HepG2 (cell line): ENCODE data around the gene CALR. TPM values are rescaled to one million over a fixed set of nuclear protein-coding genes. Genes with fewer than 3 reads are reported as not detected.

ENCODE experiments used
- ATAC-seq: fragments of 200-7000 bp; cut with Tn5 transposase; 3 replicates; pipeline ENCODE4 v1.9.1; 2020; ENCODE audit warnings: mild to moderate bottlenecking, moderate library complexity
- BruUV-seq: library from RNA; stranded (reverse); fragments of 400-500 nt; replicated peaks from 2 replicates; lab custom pipeline; 2021; lab: Mats Ljungman, UMichigan
- CTCF ChIA-PET: fragments of 300-600 bp; formaldehyde crosslinking; extraction: SDS; loops from one replicate; lab custom pipeline; 2021; ENCODE audit warnings: low total read pairs, inconsistent platforms, low intra/inter-chr PET ratio; lab: Yijun Ruan, JAX
- POLR2A ChIA-PET: fragments of 350-600 bp; sonication (Branson Sonifier 250); formaldehyde crosslinking; loops from one replicate; lab custom pipeline; 2020; ENCODE audit warnings: antibody characterized with exemption, inconsistent platforms; lab: Yijun Ruan, JAX
- DNase-seq: peaks from one replicate; pipeline ENCODE4 v3.0.0-alpha.2; 2015; ENCODE audit warnings: low spot score
- FAIRE-seq: peaks from 3 replicates; lab custom pipeline; 2011; peaks lifted over from hg19 to GRCh38; lab: Jason Lieb, UNC
- H2AFZ ChIP-seq: one replicate; pipeline ENCODE4 v1.6.1; 2011; ENCODE audit warnings: low read length, inconsistent platforms
- H3K27ac ChIP-seq: fragments of 300-600 bp; 3 replicates; pipeline ENCODE4 v1.8.0; 2011; ENCODE audit warnings: mixed run types, mild to moderate bottlenecking, mixed read lengths, low read length, inconsistent platforms; ENCODE audit not compliant: insufficient read depth; ENCODE audit errors: extremely low read length
- H3K27me3 ChIP-seq, 2 experiments: fragments of 200-600 bp in 1 of 2; 2 replicates in 1 of 2; 3 replicates in 1 of 2; pipeline versions ENCODE4 v1.6.0 to v1.8.0; 2011; ENCODE audit warnings: low read length in 2 of 2, mild to moderate bottlenecking in 2 of 2, moderate library complexity in 2 of 2, inconsistent platforms in 1 of 2; ENCODE audit not compliant: insufficient read depth in 2 of 2, control insufficient read depth in 1 of 2
- H3K36me3 ChIP-seq, 2 experiments: fragments of 200-600 bp in 1 of 2; replicated peaks in 1 of 2; 2 replicates in 1 of 2; 3 replicates in 1 of 2; pipeline versions ENCODE4 v1.5.1 to v1.8.0; 2011; ENCODE audit warnings: low read length in 2 of 2, inconsistent platforms in 1 of 2; ENCODE audit not compliant: insufficient read depth in 2 of 2, control insufficient read depth in 1 of 2
- H3K4me1 ChIP-seq: 2 replicates; pipeline ENCODE4 v1.5.1; 2012; ENCODE audit warnings: low read length, inconsistent platforms; ENCODE audit not compliant: insufficient read depth
- H3K4me2 ChIP-seq: 2 replicates; pipeline ENCODE4 v1.6.0; 2011; ENCODE audit warnings: low read depth, low read length, inconsistent platforms
- H3K4me3 ChIP-seq, 3 experiments: fragments of 200-600 bp in 1 of 3; sonication (generic), shearing (Covaris generic) in 1 of 3; replicated peaks in 1 of 3; 2 replicates each; pipeline ENCODE4 v1.5.1; 2011 to 2016; ENCODE audit warnings: low read length in 3 of 3, inconsistent platforms in 2 of 3, low read depth in 2 of 3, mild to moderate bottlenecking in 2 of 3, control low read depth in 1 of 3, mixed read lengths in 1 of 3; ENCODE audit not compliant: insufficient read depth in 1 of 3
- H3K79me2 ChIP-seq: one replicate; pipeline ENCODE4 v1.6.1; 2011; ENCODE audit warnings: low read length, inconsistent platforms; ENCODE audit not compliant: insufficient read depth
- H3K9ac ChIP-seq: 2 replicates; pipeline ENCODE4 v1.6.0; 2011; ENCODE audit warnings: mild to moderate bottlenecking, low read depth, low read length, inconsistent platforms; ENCODE audit not compliant: insufficient read depth
- H3K9me3 ChIP-seq: 2 replicates; pipeline ENCODE4 v1.5.1; 2012; ENCODE audit warnings: mild to moderate bottlenecking, low read length
- H4K20me1 ChIP-seq: 2 replicates; pipeline ENCODE4 v1.6.0; 2011; ENCODE audit warnings: inconsistent platforms, mild to moderate bottlenecking, low read length, moderate library complexity; ENCODE audit not compliant: insufficient read depth
- CENPX ChIP-seq: sonication (generic); formaldehyde crosslinking; IDR thresholded peaks from 2 replicates; pipeline ENCODE4 v1.9.0; 2021; ENCODE audit warnings: mild to moderate bottlenecking, missing genetic modification reagents, moderate library complexity
- ERF ChIP-seq: IDR thresholded peaks from 2 replicates; pipeline ENCODE4 v1.6.1; 2018; ENCODE audit warnings: missing biosample characterization, missing genetic modification reagents
- ETV5 ChIP-seq: IDR thresholded peaks from 2 replicates; pipeline ENCODE4 v1.6.1; 2018; ENCODE audit warnings: missing biosample characterization, missing genetic modification reagents, inconsistent platforms, borderline replicate concordance
- FOXO1 ChIP-seq: sonication (generic); formaldehyde crosslinking; IDR thresholded peaks from 2 replicates; pipeline ENCODE4 v1.4.0; 2020; ENCODE audit warnings: missing genetic modification reagents
- HNF4G ChIP-seq, 2 experiments: sonication (generic) in 1 of 2; formaldehyde crosslinking in 1 of 2; IDR thresholded peaks; 2 replicates each; pipeline versions ENCODE4 v1.4.0 to v1.6.1; 2011 to 2020; ENCODE audit warnings: borderline replicate concordance in 2 of 2, low read depth in 2 of 2, mild to moderate bottlenecking in 2 of 2, low read length in 1 of 2, missing genetic modification reagents in 1 of 2, moderate library complexity in 1 of 2
- ISX ChIP-seq: sonication (generic); formaldehyde crosslinking; conservative IDR thresholded peaks from 2 replicates; pipeline ENCODE4 v1.5.0; 2020; ENCODE audit warnings: missing genetic modification reagents
- MAFK ChIP-seq, 2 experiments: IDR thresholded peaks in 1 of 2; conservative IDR thresholded peaks in 1 of 2; 2 replicates each; pipeline ENCODE4 v1.6.1; 2011; ENCODE audit warnings: improper control_type of control experiment in 2 of 2, low read length in 2 of 2
- POLR2AphosphoS5 ChIP-seq: IDR thresholded peaks from 2 replicates; pipeline ENCODE4 v1.6.1; 2012; ENCODE audit warnings: low read depth, low read length
- SP1 ChIP-seq, 2 experiments: fragments of 450-650 bp in 1 of 2; sonication (generic) in 1 of 2; formaldehyde crosslinking in 1 of 2; IDR thresholded peaks; 2 replicates each; pipeline versions ENCODE4 v1.4.0 to v1.6.1; 2016 to 2020; ENCODE audit warnings: missing genetic modification reagents in 1 of 2
- SRY ChIP-seq: sonication (generic); formaldehyde crosslinking; IDR thresholded peaks from 2 replicates; pipeline ENCODE4 v1.8.0; 2022; ENCODE audit warnings: mild to moderate bottlenecking, missing genetic modification reagents
- ZFP36L2 ChIP-seq: sonication (generic); formaldehyde crosslinking; IDR thresholded peaks from 2 replicates; pipeline ENCODE4 v1.4.0; 2020; ENCODE audit warnings: missing genetic modification reagents
- ZKSCAN1 ChIP-seq: fragments of 150-350 bp; IDR thresholded peaks from 2 replicates; pipeline ENCODE4 v1.6.1; 2014; ENCODE audit warnings: low read length
- ZNF256 ChIP-seq: sonication (generic); formaldehyde crosslinking; conservative IDR thresholded peaks from 2 replicates; pipeline ENCODE4 v1.4.0; 2020; ENCODE audit warnings: missing genetic modification reagents
- ZNF292 ChIP-seq: sonication (generic); formaldehyde crosslinking; IDR thresholded peaks from 2 replicates; pipeline ENCODE4 v1.8.1; 2022; ENCODE audit warnings: mild to moderate bottlenecking, low read depth, missing genetic modification reagents, borderline replicate concordance
- ZNF501 ChIP-seq: sonication (generic); formaldehyde crosslinking; IDR thresholded peaks from 2 replicates; pipeline ENCODE4 v1.5.1; 2020; ENCODE audit warnings: mild to moderate bottlenecking, moderate library complexity, missing genetic modification reagents
- ZNF558 ChIP-seq: sonication (generic); formaldehyde crosslinking; IDR thresholded peaks from 2 replicates; pipeline ENCODE4 v1.9.0; 2022; ENCODE audit warnings: mild to moderate bottlenecking, missing genetic modification reagents, borderline replicate concordance
- ZNF703 ChIP-seq: sonication (generic); formaldehyde crosslinking; IDR thresholded peaks from 2 replicates; pipeline ENCODE4 v1.5.1; 2020; ENCODE audit warnings: missing genetic modification reagents, mild to moderate bottlenecking, moderate library complexity, borderline replicate concordance
- ZNF746 ChIP-seq: sonication (generic); formaldehyde crosslinking; IDR thresholded peaks from 2 replicates; pipeline ENCODE4 v1.8.0; 2022; ENCODE audit warnings: mild to moderate bottlenecking, missing genetic modification reagents
- ZSCAN29 ChIP-seq: sonication (generic); formaldehyde crosslinking; conservative IDR thresholded peaks from 2 replicates; pipeline ENCODE4 v1.4.0; 2020; ENCODE audit warnings: mild to moderate bottlenecking, missing genetic modification reagents
- WGBS: methylation state at CpG from one replicate; pipeline ENCODE4 v1.1.6; 2017; ENCODE audit warnings: low lambda C conversion rate; 5-methylcytosine and 5-hydroxymethylcytosine counted together
- in situ Hi-C: cut with HindIII; loops from 2 replicates; pipeline ENCODE4 v1.10.0; 2017; ENCODE audit warnings: low pct_unique_long_range_greater_than_20kb; ENCODE audit not compliant: extremely low pct_ligation_motif_present
- intact Hi-C: fragments of 100-400 bp; cut with micrococcal nuclease; formaldehyde crosslinking; loops from one replicate; pipeline ENCODE4 v1.10.0; 2022; ENCODE audit not compliant: unreplicated experiment
- polyA plus RNA-seq, 8 experiments: library from polyadenylated mRNA; depleted of rRNA in 3 of 8; stranded (reverse) in 7 of 8; unstranded in 1 of 8; fragments of >200 nt; fragmentation: Illumina TruSeq in 4 of 8; extraction: Trizol in 4 of 8; gene quantifications; 2 replicates each; pipeline versions ENCODE4 v1.2.1 to v1.2.3, GENCODE V29; 2011 to 2016; ENCODE audit warnings: low read depth in 4 of 8, missing spikeins in 1 of 8, mixed read lengths in 1 of 8; ENCODE audit not compliant: insufficient read depth in 1 of 8
- total RNA-seq, 5 experiments: library from RNA; depleted of rRNA; stranded (reverse); fragments of >200 nt; fragmentation: Illumina TruSeq; extraction: Trizol; gene quantifications; 2 replicates each; pipeline ENCODE4 v1.2.3, GENCODE V29; 2016; ENCODE audit warnings: low read depth in 1 of 5
- TF ChIP-seq, protein P1 (sequence below): sonication (generic); formaldehyde crosslinking; IDR thresholded peaks from 2 replicates; pipeline ENCODE4 v1.4.0; 2020; ENCODE audit warnings: missing genetic modification reagents
- TF ChIP-seq, protein P2 (sequence below): sonication (generic); formaldehyde crosslinking; IDR thresholded peaks from 2 replicates; pipeline ENCODE4 v1.5.1; 2020; ENCODE audit warnings: missing genetic modification reagents, mild to moderate bottlenecking, borderline replicate concordance

CALR gene
- total and polyA plus RNA-seq, 2 of the 13 experiments (the other 11 are each of a cell fraction or from before 2014, with no cell fraction given), result 898 to 934 TPM

DNA sequence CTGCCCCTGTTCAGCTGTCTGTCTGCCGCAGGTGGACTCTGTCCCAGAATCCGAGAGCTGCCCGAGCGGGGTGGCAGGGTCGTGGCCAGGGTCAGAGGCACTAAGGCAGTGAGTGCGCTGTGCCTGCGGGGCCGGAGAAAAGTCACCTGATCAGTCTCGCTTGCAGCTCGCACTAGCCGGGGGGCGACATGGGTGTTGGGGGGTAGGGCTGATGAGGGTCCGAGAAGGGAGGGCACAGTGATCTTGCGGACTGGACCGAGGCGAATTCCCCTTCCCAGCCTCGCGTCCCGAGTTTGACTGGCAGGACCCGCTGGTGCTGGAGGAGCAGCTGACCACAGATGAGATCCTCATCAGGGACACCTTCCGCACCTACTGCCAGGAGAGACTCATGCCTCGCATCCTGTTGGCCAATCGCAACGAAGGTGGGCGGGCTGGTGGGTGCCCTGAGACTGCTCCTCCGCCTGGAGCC, 46.8 kb upstream of the CALR start:
- H3K27me3 ChIP-seq, result peaks cover 0 to 9% of the 10 kb centered on the region in 2 experiments; a peak in 3 of 5 replicates
- POLR2A ChIA-PET, result interaction anchor here (0.5 to 2.2 kb wide), 20 partner anchors 9 to 341 kb away, joined by 3 to 26 read pairs (median 6); partner anchors contain the start of genes DHPS, DNASE2, FARSA and GADD45GIP1
- no peaks in the 10 kb centered on the region for H3K9me3 ChIP-seq
- TSS peak; percentile 78 for BruUV-seq
- peaks cover 12 to 21% of the 10 kb centered on the region in 2 experiments; a peak in 4 of 5 replicates for H3K36me3 ChIP-seq
- DNase-seq (peak; percentile 20), ATAC-seq (peak; percentile 59), FAIRE-seq (no peak)
- in situ Hi-C loops (no loop called here), intact Hi-C loops (no loop called here)
- no peak overlapping the region for H2AFZ ChIP-seq
- peak overlapping the region; percentile 67 to 95 (median 94) for H3K4me3 ChIP-seq
- peak overlapping the region; percentile 80 for H3K9ac ChIP-seq
- peak overlapping the region; percentile 84 for H3K27ac ChIP-seq
- CTCF ChIA-PET, result no interaction called here
- 0% methylated on average over 4 of the region's 26 CpGs for WGBS
- peaks cover 8% of the 10 kb centered on the region for H3K79me2 ChIP-seq
- H3K4me2 ChIP-seq, result peak overlapping the region; percentile 97
- H3K4me1 ChIP-seq, result peaks cover 37% of the 10 kb centered on the region
- no peaks in the 10 kb centered on the region for H4K20me1 ChIP-seq
- TF ChIP-seq ZKSCAN1 (no peak), ZNF292 (peak; percentile 49; the same call in 1 of the 2 replicates), ZNF501 (CRISPR knock-in tag) (0 out of 2 replicates have a peak, but pooled peaks have one; percentile 3), ERF (no peak), ZNF703 (CRISPR knock-in tag) (0 out of 2 replicates have a peak, but pooled peaks have one; percentile 26), SRY (CRISPR knock-in tag) (no peak; the same call in 1 of the 2 replicates), HNF4G (IDR thresholded peaks at IDR 0.05; ENCODE audit: borderline replicate concordance, low read depth, low read length) (peak; percentile 35; the same call in 1 of the 2 replicates), HNF4G (CRISPR knock-in tag; IDR thresholded peaks at IDR 0.05; ENCODE audit: borderline replicate concordance, low read depth) (no peak), MAFK (conservative IDR thresholded peaks at IDR 0.05 in 1 of 2, IDR thresholded peaks at IDR 0.05 in 1 of 2; ENCODE audit: low read length in 2 of 2) (no peak), FOXO1 (CRISPR knock-in tag) (no peak), ISX (CRISPR knock-in tag) (no peak), ZNF746 (0 out of 2 replicates have a peak, but pooled peaks have one; percentile 20), ZNF558 (no peak), ZFP36L2 (no peak), SP1 (IDR thresholded peaks at IDR 0.05) (no peak), SP1 (CRISPR knock-in tag; IDR thresholded peaks at IDR 0.05) (0 out of 2 replicates have a peak, but pooled peaks have one; percentile 30), ETV5 (CRISPR knock-in tag) (no peak), POLR2AphosphoS5 (no peak), ZSCAN29 (CRISPR knock-in tag) (0 out of 2 replicates have a peak, but pooled peaks have one; percentile 0), CENPX (no peak), ZNF256 (no peak)
- TF ChIP-seq, protein P1, sequence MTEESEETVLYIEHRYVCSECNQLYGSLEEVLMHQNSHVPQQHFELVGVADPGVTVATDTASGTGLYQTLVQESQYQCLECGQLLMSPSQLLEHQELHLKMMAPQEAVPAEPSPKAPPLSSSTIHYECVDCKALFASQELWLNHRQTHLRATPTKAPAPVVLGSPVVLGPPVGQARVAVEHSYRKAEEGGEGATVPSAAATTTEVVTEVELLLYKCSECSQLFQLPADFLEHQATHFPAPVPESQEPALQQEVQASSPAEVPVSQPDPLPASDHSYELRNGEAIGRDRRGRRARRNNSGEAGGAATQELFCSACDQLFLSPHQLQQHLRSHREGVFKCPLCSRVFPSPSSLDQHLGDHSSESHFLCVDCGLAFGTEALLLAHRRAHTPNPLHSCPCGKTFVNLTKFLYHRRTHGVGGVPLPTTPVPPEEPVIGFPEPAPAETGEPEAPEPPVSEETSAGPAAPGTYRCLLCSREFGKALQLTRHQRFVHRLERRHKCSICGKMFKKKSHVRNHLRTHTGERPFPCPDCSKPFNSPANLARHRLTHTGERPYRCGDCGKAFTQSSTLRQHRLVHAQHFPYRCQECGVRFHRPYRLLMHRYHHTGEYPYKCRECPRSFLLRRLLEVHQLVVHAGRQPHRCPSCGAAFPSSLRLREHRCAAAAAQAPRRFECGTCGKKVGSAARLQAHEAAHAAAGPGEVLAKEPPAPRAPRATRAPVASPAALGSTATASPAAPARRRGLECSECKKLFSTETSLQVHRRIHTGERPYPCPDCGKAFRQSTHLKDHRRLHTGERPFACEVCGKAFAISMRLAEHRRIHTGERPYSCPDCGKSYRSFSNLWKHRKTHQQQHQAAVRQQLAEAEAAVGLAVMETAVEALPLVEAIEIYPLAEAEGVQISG (CRISPR knock-in tag), result no peak
- TF ChIP-seq, protein P2, sequence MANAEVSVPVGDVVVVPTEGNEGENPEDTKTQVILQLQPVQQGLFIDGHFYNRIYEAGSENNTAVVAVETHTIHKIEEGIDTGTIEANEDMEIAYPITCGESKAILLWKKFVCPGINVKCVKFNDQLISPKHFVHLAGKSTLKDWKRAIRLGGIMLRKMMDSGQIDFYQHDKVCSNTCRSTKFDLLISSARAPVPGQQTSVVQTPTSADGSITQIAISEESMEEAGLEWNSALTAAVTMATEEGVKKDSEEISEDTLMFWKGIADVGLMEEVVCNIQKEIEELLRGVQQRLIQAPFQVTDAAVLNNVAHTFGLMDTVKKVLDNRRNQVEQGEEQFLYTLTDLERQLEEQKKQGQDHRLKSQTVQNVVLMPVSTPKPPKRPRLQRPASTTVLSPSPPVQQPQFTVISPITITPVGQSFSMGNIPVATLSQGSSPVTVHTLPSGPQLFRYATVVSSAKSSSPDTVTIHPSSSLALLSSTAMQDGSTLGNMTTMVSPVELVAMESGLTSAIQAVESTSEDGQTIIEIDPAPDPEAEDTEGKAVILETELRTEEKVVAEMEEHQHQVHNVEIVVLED (CRISPR knock-in tag), result peak; percentile 2; the same call in 1 of the 2 replicates
